Measurements from ENCODE around the gene EPB41L5. TPM values are rescaled to one million over a fixed set of nuclear protein-coding genes. Genes with fewer than 3 reads are reported as not detected.
"Not testable (repeated sequence)": the region's sequence is repeated elsewhere in the genome, so short reads cannot be mapped to it uniquely, and the experiment has no call there.

Gene EPB41L5
- polyA plus RNA-seq, 2 donors, result 4.1 to 8.9 TPM

DNA sequence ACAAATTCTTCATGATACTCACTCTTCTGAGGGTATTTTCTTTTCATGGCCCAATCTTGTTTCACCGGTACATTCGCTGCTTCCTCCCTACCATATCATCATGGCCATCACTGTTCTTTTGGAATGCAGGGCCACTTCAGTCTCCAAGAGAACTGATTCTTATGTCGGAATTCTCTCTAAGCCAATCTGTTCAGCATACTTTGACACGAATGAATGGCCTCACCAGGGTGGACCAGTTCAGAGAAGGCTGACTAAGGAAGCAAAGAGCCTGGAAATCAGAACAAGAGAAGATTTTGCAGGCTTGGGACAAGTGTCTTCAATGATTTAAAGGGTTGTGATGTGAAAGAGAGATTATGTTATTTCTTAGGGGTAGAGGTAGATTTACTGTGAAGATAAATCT, 5.0 kb upstream of the EPB41L5 start:
- Histone ChIP-seq H3K4me3 (ENCODE audit: low read depth in 1 of 2, low read length in 2 of 2) (no peak overlapping the region), H3K27ac (ENCODE audit: low read depth in 2 of 2, low read length in 1 of 2) (no peak overlapping the region), H3K36me3 (ENCODE audit: control insufficient read depth in 2 of 2, insufficient read depth in 2 of 2, low read length in 1 of 2) (no peaks in the 10 kb centered on the region), H3K4me1 (ENCODE audit: control insufficient read depth in 2 of 2, insufficient read depth in 2 of 2, low read length in 1 of 2) (no peaks in the 10 kb centered on the region), H3K9me3 (ENCODE audit: control insufficient read depth in 2 of 2, insufficient read depth in 1 of 2, low read depth in 1 of 2, low read length in 1 of 2) (no peaks in the 10 kb centered on the region), H3K27me3 (ENCODE audit: control insufficient read depth in 1 of 2, insufficient read depth in 2 of 2, low read length in 2 of 2) (no peaks in the 10 kb centered on the region)
- 98 to 99% methylated on average over 4 of the region's 4 CpGs for WGBS, 2 donors

DNA sequence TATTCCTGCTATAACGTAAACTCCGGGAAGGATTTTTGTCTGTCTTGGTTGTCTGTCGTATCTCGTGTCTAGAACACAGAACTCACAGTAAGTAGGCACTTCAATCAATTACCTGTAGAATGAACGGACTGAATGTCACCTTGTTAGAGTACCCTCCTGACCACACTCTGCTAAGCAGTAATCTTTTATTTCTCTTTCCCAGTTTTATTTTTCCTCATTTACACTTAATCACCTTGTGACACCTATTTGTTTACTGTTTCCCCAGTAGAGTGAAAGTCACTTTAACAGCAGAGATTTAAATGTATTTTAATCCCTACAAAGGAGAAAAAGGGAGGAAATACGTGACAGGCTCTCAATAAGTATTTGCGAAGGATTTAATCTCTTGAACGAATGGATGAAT, 514 bp upstream of the EPB41L5 start:
- no peaks in the 10 kb centered on the region for H3K9me3 ChIP-seq (ENCODE audit: control insufficient read depth in 2 of 2, insufficient read depth in 1 of 2, low read depth in 1 of 2, low read length in 1 of 2)
- no peaks in the 10 kb centered on the region for H3K36me3 ChIP-seq (ENCODE audit: control insufficient read depth in 2 of 2, insufficient read depth in 2 of 2, low read length in 1 of 2)
- 10 to 22% methylated on average over 8 of the region's 8 CpGs for WGBS, 2 donors
- peak overlapping the region; percentile 83 to 96 for H3K4me3 ChIP-seq (ENCODE audit: low read depth in 1 of 2, low read length in 2 of 2)
- H3K27me3 ChIP-seq (ENCODE audit: control insufficient read depth in 1 of 2, insufficient read depth in 2 of 2, low read length in 2 of 2), result no peaks in the 10 kb centered on the region
- no peaks in the 10 kb centered on the region for H3K4me1 ChIP-seq (ENCODE audit: control insufficient read depth in 2 of 2, insufficient read depth in 2 of 2, low read length in 1 of 2)
- peak overlapping the region; percentile 71 to 76 for H3K27ac ChIP-seq (ENCODE audit: low read depth in 2 of 2, low read length in 1 of 2)

DNA sequence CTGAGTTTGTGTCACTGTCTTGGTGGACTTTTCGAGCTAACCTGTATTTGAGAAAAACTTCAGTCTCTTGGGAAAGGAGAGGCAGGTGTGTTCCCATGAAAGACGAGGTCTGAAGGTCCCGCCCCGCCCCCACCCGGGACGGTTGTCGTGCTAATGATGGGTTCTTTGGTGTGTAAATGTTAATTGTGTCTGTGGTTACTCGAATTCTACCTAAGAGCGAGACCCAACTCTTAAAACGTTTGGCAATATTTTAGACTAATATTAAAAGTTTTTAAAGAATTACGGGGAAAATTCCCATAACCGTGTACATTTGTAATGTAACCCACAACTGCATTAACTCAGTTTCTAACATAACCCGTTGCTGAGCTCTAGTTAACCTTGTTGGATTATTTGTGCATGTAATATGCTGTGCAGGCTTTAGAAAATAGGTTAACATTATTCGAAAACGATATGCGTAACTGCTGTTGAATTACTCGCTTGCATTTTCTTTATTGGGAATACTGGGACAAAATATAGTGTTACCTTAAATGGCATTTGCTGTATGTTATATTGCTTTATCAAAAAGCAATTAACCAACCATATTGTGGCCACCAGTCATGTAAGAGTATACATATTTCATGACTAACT, 833 bp downstream of the EPB41L5 start:
- H3K27me3 ChIP-seq (ENCODE audit: control insufficient read depth in 1 of 2, insufficient read depth in 2 of 2, low read length in 2 of 2), result no peaks in the 10 kb centered on the region
- 19 to 20% methylated on average over 17 of the region's 17 CpGs for WGBS, 2 donors
- H3K27ac ChIP-seq (ENCODE audit: low read depth in 2 of 2, low read length in 1 of 2), result peak overlapping the region; percentile 71 to 82
- no peaks in the 10 kb centered on the region for H3K36me3 ChIP-seq (ENCODE audit: control insufficient read depth in 2 of 2, insufficient read depth in 2 of 2, low read length in 1 of 2)
- no peaks in the 10 kb centered on the region for H3K9me3 ChIP-seq (ENCODE audit: control insufficient read depth in 2 of 2, insufficient read depth in 1 of 2, low read depth in 1 of 2, low read length in 1 of 2)
- peak overlapping the region; percentile 83 to 96 for H3K4me3 ChIP-seq (ENCODE audit: low read depth in 1 of 2, low read length in 2 of 2)
- H3K4me1 ChIP-seq (ENCODE audit: control insufficient read depth in 2 of 2, insufficient read depth in 2 of 2, low read length in 1 of 2), result no peaks in the 10 kb centered on the region

DNA sequence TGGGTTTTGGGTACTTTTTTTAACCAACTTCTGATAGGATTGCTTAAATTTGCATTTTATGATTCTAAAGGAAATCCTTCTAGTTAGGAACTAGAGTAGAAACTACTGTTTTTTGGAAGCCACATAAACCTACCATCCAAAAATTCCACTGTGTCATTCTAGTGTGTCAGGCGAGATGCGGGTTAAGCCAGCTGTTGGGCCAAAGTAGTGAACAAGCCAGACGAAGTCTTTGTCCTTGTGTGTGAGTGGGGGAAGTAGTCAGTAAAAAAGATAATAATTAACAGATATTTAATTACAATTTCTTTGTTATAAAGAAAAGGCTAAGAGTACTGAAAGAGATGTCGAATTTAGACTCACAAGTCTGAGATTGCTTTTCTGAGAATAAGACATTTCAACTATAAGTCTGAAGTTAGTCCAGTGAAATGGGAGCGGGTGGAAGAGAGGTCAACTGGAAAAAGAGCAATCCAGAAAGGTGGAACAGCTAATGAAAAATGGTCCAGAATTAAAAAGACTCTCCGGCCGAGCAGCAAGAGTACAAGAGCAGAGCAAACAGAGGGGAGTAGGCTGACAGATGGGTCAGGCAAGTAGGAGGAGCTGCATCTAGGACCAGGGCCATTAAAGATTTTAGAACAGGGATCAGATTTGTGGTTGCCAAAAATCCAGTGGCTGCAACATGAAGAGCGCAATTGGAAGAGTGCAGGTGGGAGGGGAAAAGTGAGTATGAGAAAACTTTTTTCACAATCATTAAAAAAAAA, 1.5 kb downstream of the EPB41L5 start:
- Histone ChIP-seq H3K4me1 (ENCODE audit: control insufficient read depth in 2 of 2, insufficient read depth in 2 of 2, low read length in 1 of 2) (no peaks in the 10 kb centered on the region), H3K36me3 (ENCODE audit: control insufficient read depth in 2 of 2, insufficient read depth in 2 of 2, low read length in 1 of 2) (peaks cover 0 to 3% of the 10 kb centered on the region in 2 donors), H3K27ac (ENCODE audit: low read depth in 2 of 2, low read length in 1 of 2) (no peak overlapping the region), H3K4me3 (ENCODE audit: low read depth in 1 of 2, low read length in 2 of 2) (no peak overlapping the region), H3K9me3 (ENCODE audit: control insufficient read depth in 2 of 2, insufficient read depth in 1 of 2, low read depth in 1 of 2, low read length in 1 of 2) (no peaks in the 10 kb centered on the region), H3K27me3 (ENCODE audit: control insufficient read depth in 1 of 2, insufficient read depth in 2 of 2, low read length in 2 of 2) (no peaks in the 10 kb centered on the region)
- WGBS, 2 donors, result 62 to 75% methylated on average over 8 of the region's 8 CpGs

GRCh38 chr2:120016800-120017199, 3.9 kb downstream of the EPB41L5 start:
- H3K36me3 ChIP-seq (ENCODE audit: control insufficient read depth in 2 of 2, insufficient read depth in 2 of 2, low read length in 1 of 2), result peaks cover 0 to 3% of the 10 kb centered on the region in 2 donors
- no peak overlapping the region for H3K4me3 ChIP-seq (ENCODE audit: low read depth in 1 of 2, low read length in 2 of 2)
- 74 to 93% methylated on average over 3 of the region's 3 CpGs for WGBS, 2 donors
- no peaks in the 10 kb centered on the region for H3K4me1 ChIP-seq (ENCODE audit: control insufficient read depth in 2 of 2, insufficient read depth in 2 of 2, low read length in 1 of 2)
- no peak overlapping the region for H3K27ac ChIP-seq (ENCODE audit: low read depth in 2 of 2, low read length in 1 of 2)
- no peaks in the 10 kb centered on the region for H3K27me3 ChIP-seq (ENCODE audit: control insufficient read depth in 1 of 2, insufficient read depth in 2 of 2, low read length in 2 of 2)
- H3K9me3 ChIP-seq (ENCODE audit: control insufficient read depth in 2 of 2, insufficient read depth in 1 of 2, low read depth in 1 of 2, low read length in 1 of 2), result no peaks in the 10 kb centered on the region

DNA sequence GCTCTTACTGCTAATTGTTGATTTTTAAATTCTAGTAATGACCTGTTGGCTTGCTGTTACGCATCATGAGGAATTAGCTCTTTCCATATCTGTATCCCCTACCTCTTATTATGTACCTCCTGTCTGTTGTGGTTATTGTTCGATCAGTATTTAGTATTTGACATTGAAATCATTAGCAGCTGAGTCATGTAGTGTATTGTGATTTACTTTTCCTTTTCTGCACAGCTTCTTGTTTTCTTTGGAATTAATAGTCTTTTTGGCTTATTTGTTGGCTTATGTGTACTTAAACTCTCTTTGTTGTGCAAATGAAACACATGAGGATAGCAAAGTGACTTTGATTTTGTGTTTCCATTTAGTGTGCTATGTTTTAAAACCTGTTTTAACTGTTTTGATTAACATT, 4.3 kb downstream of the EPB41L5 start:
- no peaks in the 10 kb centered on the region for H3K9me3 ChIP-seq (ENCODE audit: control insufficient read depth in 2 of 2, insufficient read depth in 1 of 2, low read depth in 1 of 2, low read length in 1 of 2)
- peaks cover 0 to 3% of the 10 kb centered on the region in 2 donors for H3K36me3 ChIP-seq (ENCODE audit: control insufficient read depth in 2 of 2, insufficient read depth in 2 of 2, low read length in 1 of 2)
- no peak overlapping the region for H3K4me3 ChIP-seq (ENCODE audit: low read depth in 1 of 2, low read length in 2 of 2)
- no peaks in the 10 kb centered on the region for H3K4me1 ChIP-seq (ENCODE audit: control insufficient read depth in 2 of 2, insufficient read depth in 2 of 2, low read length in 1 of 2)
- 70 to 77% methylated on average over 2 of the region's 2 CpGs for WGBS, 2 donors
- no peaks in the 10 kb centered on the region for H3K27me3 ChIP-seq (ENCODE audit: control insufficient read depth in 1 of 2, insufficient read depth in 2 of 2, low read length in 2 of 2)
- no peak overlapping the region for H3K27ac ChIP-seq (ENCODE audit: low read depth in 2 of 2, low read length in 1 of 2)

GRCh38 chr2:120018549-120018948, 5.7 kb downstream of the EPB41L5 start:
- H3K27me3 ChIP-seq (ENCODE audit: control insufficient read depth in 1 of 2, insufficient read depth in 2 of 2, low read length in 2 of 2), result no peaks in the 10 kb centered on the region
- 95 to 96% methylated on average over 4 of the region's 4 CpGs for WGBS, 2 donors
- peaks cover 0 to 3% of the 10 kb centered on the region in 2 donors for H3K36me3 ChIP-seq (ENCODE audit: control insufficient read depth in 2 of 2, insufficient read depth in 2 of 2, low read length in 1 of 2)
- no peaks in the 10 kb centered on the region for H3K9me3 ChIP-seq (ENCODE audit: control insufficient read depth in 2 of 2, insufficient read depth in 1 of 2, low read depth in 1 of 2, low read length in 1 of 2)
- no peak overlapping the region for H3K4me3 ChIP-seq (ENCODE audit: low read depth in 1 of 2, low read length in 2 of 2)
- H3K27ac ChIP-seq (ENCODE audit: low read depth in 2 of 2, low read length in 1 of 2), result no peak overlapping the region
- no peaks in the 10 kb centered on the region for H3K4me1 ChIP-seq (ENCODE audit: control insufficient read depth in 2 of 2, insufficient read depth in 2 of 2, low read length in 1 of 2)

GRCh38 chr2:120020554-120020953, 7.7 kb downstream of the EPB41L5 start:
- H3K4me1 ChIP-seq (ENCODE audit: control insufficient read depth in 2 of 2, insufficient read depth in 2 of 2, low read length in 1 of 2), result no peaks in the 10 kb centered on the region
- H3K36me3 ChIP-seq (ENCODE audit: control insufficient read depth in 2 of 2, insufficient read depth in 2 of 2, low read length in 1 of 2), result peaks cover 0 to 3% of the 10 kb centered on the region in 2 donors
- no peak overlapping the region for H3K27ac ChIP-seq (ENCODE audit: low read depth in 2 of 2, low read length in 1 of 2)
- no peaks in the 10 kb centered on the region for H3K9me3 ChIP-seq (ENCODE audit: control insufficient read depth in 2 of 2, insufficient read depth in 1 of 2, low read depth in 1 of 2, low read length in 1 of 2)
- no peak overlapping the region for H3K4me3 ChIP-seq (ENCODE audit: low read depth in 1 of 2, low read length in 2 of 2)
- no peaks in the 10 kb centered on the region for H3K27me3 ChIP-seq (ENCODE audit: control insufficient read depth in 1 of 2, insufficient read depth in 2 of 2, low read length in 2 of 2)
- 68 to 83% methylated on average over 1 of the region's 1 CpG for WGBS, 2 donors

DNA sequence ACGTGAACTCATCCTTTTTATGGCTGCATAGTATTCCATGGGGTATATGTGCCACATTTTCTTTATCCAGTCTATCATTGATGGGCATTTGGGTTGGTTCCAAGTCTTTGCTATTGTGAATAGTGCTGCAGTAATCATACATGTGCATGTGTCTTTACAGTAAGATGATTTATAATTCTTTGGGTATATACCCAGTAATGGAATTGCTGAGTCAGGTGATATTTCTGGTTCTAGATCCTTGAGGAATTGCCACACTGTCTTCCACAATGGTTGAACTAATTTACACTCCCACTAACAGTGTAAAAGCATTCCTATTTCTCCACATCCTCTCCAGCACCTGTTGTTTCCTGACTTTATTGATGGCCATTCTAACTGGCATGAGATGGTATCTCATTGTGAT, 9.6 kb downstream of the EPB41L5 start:
- not testable (repeated sequence) for H3K27ac ChIP-seq (ENCODE audit: low read depth in 2 of 2, low read length in 1 of 2); H3K36me3 ChIP-seq (ENCODE audit: control insufficient read depth in 2 of 2, insufficient read depth in 2 of 2, low read length in 1 of 2); H3K4me3 ChIP-seq (ENCODE audit: low read depth in 1 of 2, low read length in 2 of 2); H3K9me3 ChIP-seq (ENCODE audit: control insufficient read depth in 2 of 2, insufficient read depth in 1 of 2, low read depth in 1 of 2, low read length in 1 of 2); H3K4me1 ChIP-seq (ENCODE audit: control insufficient read depth in 2 of 2, insufficient read depth in 2 of 2, low read length in 1 of 2); H3K27me3 ChIP-seq (ENCODE audit: control insufficient read depth in 1 of 2, insufficient read depth in 2 of 2, low read length in 2 of 2)
- WGBS, 2 donors, result 80 to 88% methylated on average over 1 of the region's 1 CpG

- Histone ChIP-seq H3K27ac (ENCODE audit: low read depth in 2 of 2, low read length in 1 of 2) (no peak overlapping the region), H3K36me3 (ENCODE audit: control insufficient read depth in 2 of 2, insufficient read depth in 2 of 2, low read length in 1 of 2) (no peaks in the 10 kb centered on the region), H3K27me3 (ENCODE audit: control insufficient read depth in 1 of 2, insufficient read depth in 2 of 2, low read length in 2 of 2) (no peaks in the 10 kb centered on the region), H3K4me3 (ENCODE audit: low read depth in 1 of 2, low read length in 2 of 2) (no peak overlapping the region), H3K9me3 (ENCODE audit: control insufficient read depth in 2 of 2, insufficient read depth in 1 of 2, low read depth in 1 of 2, low read length in 1 of 2) (no peaks in the 10 kb centered on the region), H3K4me1 (ENCODE audit: control insufficient read depth in 2 of 2, insufficient read depth in 2 of 2, low read length in 1 of 2) (no peaks in the 10 kb centered on the region)
- 98 to 99% methylated on average over 2 of the region's 2 CpGs for WGBS, 2 donors
Measured at GRCh38 chr2:120026890-120027289, 14.0 kb downstream of the EPB41L5 start.

Data from esophagus (tissue), 2 donors.